ENCODE results near the gene PTPRCAP.
"Not testable (repeated sequence)": the region's sequence is repeated elsewhere in the genome, so short reads cannot be mapped to it uniquely, and the experiment has no call there.

The PTPRCAP gene, protein sequence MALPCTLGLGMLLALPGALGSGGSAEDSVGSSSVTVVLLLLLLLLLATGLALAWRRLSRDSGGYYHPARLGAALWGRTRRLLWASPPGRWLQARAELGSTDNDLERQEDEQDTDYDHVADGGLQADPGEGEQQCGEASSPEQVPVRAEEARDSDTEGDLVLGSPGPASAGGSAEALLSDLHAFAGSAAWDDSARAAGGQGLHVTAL

DNA sequence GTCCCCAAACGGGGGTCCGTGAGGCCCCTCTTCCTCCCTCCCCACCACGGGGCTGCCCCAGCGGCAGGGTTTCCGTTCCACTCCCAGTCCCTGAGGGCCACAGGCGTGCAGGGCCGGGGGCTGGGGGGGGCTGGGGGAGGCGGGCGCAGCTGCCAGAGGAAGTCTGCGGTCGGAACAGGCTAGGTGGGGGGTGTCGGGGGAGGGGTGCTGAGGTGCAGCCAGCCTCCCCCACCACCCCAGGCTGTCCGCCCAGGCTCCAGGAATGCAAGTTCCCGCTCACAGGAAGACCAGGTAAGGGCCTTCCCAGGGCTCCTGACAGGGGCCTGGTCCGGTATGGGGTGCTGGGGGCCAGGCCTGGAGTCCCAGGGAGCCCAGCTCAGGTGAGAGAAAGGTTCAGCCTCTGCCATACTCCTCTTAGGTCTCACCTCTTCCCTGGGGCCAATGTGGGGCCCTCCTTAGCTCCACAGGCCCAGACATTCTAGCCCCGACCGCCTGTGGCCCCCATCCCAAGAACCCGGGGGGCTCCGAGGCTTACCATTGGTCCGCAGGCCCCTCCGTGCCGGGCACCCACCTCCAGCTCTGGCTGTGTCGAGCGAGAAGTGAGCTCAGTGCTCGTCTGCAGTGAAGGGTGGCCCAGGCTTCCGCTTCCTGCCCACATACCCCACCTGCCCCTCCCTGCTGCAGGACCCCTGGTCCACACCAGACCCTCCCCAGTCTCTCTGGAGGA is at the start of gene PTPRCAP:
TSS of gene PTPRCAP (minus strand) at position 601 of the 727 bp plus-strand sequence. CDS start at position 538, 63 bp downstream.
- DNase-seq (ENCODE audit: low read depth): no peak

DNA sequence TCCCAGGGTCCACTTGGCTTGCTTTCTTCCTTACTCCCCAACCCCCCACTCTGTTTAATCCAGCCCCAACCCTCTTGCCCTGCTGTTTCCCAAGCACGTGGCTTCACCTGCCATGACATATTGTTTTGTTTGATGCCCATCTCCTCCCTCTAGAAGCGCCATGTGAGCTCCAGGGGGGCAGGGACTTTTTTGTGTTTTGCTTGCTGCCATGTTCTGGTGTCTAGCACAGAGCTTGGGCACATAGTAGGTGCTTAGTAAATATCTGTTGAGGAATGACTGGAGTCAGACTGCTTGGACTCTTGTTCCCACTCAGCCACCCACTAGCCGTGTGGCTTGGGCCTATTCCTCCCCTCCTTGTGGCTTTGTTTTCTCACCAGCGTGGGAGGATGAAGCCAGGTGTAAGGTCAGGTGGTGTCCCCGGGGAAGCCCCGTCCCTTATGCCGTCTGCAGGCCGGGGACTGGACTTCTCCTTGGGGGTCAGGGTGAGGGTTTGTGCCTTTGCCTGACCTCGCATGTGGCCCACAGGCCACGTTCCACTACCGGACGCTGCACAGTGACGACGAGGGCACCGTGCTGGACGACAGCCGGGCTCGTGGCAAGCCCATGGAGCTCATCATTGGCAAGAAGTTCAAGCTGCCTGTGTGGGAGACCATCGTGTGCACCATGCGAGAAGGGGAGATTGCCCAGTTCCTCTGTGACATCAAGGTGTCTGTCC is 49.2 kb upstream of the PTPRCAP start:
- DNase-seq (ENCODE audit: low read depth): no peak

DNA sequence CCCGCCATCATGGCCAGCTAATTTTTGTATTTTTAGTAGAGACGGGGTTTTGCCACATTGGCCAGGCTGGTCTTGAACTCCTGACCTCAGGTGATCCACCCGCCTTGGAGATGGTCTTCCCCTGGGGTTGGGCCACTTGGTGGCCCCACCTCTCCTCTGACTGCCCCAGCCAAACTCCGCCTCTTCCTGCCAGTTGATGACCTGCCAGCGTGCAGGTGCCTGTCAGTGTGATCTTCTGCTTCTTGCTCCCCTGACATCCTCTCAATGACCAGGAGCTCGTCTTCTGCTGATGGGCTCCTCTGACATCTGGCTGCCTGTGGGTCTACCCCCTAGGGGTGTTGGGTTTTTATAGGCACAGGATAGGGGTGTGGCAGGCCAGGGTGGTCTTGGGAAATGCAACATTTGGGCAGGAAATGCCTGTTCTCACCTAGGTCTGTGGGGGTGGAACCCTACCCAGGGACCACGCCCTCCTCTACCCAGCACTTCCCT is 48.4 kb upstream of the PTPRCAP start:
- not testable (repeated sequence) for DNase-seq (ENCODE audit: low read depth)

DNA sequence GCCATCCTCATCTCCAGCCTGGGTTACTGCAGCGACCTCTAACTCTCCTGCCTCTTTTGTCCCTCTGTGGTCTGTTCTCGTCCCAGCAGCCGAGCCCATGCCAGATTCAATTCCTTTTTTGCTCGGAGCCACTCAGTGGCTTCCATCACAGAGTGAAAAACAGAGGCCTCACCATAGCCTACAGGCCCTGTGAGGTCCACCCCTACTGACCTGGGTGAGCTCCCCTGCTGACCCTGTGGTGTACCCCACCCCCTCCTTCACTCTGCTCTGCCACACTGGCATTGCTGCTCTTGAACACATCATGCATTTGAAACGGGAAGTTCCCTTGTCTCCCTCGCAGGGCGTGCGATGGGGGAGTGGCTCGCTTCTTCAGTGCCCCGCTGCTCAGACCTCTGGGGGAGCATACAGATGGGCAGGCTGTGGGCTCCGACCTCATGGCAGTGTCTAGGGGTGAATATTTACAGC is 47.4 kb upstream of the PTPRCAP start:
- DNase-seq (ENCODE audit: low read depth): no peak

DNA sequence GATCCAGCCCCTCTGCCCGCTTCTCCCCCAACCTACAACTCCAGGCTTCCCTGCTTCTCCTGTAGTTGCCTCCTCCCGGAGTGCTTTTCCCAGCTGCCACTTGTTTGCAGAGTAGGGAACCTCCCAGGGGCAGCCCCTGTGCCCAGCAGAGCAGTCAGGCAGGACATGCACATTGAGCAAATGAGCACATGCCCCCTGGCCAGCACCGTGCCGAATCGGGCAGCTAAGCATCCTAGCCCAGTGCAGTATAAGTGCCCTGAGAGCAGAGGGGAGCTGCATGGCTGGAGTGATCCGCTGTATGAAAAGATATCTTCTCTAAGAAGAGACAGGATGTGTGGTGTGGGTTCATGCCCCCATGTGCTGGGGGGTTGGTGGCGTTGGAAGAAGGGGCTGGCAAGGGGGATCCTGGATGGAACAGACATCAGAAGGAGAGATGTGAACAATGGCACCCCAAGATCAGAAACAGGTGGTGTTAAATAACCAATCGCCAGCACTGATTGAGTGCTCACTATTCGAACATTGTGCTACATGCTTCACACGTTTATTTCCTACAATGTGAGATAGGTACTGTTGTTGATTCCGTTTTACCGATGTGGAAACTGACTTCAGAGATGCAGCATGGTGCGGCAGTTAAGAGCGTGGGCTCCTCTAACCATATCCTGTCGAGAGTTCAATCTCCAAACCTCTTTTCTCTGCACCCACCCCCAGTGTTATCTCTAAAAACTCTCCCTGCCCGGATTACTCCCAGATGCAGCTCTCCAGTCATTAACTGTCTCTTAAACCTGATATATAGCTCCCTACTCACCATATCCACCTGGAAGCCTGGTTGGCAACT is 46.6 kb upstream of the PTPRCAP start:
- DNase-seq (ENCODE audit: low read depth): no peak

DNA sequence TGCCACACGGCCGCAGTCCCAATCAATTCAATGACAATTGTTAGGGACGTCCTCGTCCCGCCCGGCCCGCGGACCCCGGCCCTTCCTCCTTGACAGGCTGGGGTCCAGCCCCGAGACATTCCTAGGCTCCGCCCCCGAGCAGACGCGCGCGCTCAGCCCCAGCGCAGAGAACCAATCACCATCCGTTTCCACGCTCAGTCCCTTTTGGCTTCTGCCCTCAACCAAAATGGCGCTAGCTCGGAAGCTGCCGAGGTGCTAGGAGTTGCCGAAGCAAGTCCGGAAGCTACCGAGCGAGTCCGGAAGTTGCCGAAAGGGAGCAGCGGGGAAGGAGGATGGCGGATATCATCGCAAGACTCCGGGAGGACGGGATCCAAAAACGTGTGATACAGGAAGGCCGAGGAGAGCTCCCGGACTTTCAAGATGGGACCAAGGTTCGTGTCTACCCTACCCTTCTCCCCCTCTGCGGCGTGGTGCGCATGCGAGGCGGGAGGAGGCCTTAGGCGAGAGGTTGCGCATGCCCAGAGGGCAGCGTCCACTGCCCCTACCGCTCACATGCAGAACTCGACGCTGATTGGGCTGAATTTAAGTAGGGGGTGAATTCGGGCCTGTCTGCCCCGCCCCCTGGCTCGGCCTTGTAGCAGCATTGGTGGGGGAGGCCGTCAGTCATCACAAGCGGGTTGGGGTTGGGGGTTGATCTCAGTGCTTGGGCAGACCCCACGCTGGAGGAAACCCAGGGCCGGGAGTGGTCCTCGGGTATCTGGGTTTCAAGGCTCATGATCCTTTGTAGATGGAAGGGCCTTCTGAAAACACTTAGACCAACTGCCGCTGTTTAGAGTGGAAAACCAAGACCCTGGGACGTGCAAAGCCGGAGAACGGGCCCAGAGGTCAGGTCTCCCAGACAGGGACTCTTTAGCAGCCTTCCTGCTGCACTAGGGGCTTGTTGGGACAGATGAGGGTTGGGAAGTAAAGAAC is 45.6 kb upstream of the PTPRCAP start, which contains the start of gene AIP:
TSS of gene AIP (plus strand) at position 200 of the 972 bp plus-strand sequence. CDS start at position 333, 133 bp downstream.
- DNase-seq (ENCODE audit: low read depth): peak; percentile 98

DNA sequence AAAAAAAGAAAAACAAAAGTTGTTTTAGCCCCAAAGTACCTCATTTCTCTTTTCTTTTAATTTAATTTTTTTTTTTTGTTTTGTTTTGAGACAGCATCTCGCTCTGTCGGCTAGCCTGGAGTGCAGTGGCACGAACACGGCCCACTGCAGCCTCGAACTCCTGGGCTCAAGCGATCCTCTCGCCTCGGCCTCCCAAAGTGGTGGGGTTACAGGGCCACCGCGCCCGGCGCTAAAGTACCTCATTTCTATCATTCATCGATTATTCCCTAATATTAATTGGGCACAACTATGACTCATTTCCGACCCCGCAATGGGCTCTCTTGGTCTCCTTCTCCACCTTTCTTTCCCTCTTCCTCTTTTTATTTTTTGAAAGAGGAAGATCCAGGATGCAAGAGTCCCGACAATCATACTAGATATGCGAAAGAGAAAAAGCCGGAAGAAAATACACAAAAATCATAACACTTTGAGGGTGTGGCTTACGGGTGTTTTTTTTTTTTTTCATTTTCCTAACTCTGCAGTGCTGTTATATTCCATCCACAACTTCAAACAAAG is 44.9 kb upstream of the PTPRCAP start:
- DNase-seq (ENCODE audit: low read depth): no peak

DNA sequence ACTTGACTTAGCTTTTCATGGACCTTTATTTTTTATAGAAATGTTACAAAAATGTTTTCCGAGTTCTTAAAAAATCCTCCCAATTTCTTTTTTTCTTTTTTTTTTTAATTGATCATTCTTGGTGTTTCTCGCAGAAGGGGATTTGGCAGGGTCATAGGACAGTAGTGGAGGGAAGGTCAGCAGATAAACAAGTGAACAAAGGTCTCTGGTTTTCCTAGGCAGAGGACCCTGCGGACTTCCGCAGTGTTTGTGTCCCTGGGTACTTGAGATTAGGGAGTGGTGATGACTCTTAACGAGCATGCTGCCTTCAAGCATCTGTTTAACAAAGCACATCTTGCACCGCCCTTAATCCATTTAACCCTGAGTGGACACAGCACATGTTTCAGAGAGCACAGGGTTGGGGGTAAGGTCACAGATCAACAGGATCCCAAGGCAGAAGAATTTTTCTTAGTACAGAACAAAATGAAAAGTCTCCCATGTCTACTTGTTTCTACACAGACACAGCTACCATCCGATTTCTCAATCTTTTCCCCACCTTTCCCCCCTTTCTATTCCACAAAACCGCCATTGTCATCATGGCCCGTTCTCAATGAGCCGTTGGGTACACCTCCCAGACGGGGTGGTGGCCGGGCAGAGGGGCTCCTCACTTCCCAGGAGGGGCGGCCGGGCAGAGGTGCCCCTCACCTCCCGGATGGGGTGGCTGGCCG is 40.0 kb upstream of the PTPRCAP start:
- not testable (repeated sequence) for DNase-seq (ENCODE audit: low read depth)

DNA sequence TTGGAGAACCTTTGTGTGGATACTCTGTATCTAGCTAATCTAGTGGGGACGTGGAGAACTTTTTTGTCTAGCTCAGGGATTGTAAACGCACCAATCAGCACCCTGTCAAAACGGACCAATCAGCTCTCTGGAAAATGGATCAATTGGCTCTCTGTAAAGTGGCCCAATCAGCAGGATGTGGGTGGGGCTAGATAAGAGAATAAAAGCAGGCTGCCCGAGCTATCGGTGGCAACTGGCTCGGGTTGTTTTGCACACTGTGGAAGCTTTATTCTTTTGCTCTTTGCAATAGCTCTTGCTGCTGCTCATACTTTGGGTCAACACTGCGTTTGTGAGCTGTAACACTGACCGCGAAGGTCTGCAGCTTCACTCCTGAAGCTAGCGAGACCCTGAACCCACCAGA is 39.2 kb upstream of the PTPRCAP start:
- not testable (repeated sequence) for DNase-seq (ENCODE audit: low read depth)

DNA sequence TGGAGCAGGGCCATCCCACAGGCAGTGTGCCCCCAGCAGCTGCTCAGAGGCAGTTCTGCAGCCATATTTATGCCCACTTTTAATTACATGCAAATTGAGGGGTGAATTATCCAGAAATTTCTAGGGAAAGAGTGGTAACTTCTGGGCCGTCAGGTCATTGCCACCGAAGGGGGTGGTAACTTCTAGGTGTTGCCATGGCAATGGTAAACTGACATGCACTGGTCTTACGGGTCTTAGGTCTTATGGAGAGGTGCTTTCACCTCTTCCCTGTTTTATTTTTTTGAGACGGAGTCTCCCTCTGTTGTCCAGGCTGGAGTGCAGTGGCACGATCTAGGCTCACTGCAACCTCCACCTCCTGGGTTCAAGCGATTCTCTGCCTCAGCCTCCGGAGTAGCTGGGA is 35.4 kb upstream of the PTPRCAP start:
- no peak for DNase-seq (ENCODE audit: low read depth)

DNA sequence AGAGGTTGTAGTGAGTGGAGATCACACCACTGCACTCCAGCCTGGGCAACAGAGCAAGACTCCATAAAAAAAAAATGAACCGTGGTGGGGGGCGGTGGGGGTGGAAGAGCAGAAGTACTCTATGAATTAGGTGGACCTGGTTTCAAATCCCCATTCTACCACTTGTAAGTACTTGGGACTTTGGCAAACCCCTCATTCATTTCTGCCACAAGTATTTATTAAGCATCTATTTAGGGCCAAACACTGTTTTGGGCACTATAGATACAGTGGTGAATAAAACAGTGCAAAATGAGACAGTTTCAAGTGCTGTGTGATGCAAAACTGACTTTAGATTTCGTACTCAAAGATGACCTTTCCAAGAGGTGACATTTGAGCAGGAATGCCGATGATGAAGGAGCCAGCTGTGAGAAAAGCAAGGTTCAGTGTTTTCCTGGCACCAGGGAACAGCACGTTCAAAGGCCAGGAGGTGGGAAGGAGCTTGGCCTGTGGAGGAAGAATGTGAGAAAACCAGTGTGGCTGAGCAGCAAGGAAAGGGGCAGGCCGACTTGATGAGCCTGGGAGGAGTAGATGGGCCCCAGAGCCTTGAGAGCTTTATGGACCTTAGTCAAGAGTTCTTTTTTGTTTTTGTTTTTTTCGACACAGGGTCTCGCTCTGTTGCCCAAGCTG is 33.0 kb upstream of the PTPRCAP start:
- no peak for DNase-seq (ENCODE audit: low read depth)

DNA sequence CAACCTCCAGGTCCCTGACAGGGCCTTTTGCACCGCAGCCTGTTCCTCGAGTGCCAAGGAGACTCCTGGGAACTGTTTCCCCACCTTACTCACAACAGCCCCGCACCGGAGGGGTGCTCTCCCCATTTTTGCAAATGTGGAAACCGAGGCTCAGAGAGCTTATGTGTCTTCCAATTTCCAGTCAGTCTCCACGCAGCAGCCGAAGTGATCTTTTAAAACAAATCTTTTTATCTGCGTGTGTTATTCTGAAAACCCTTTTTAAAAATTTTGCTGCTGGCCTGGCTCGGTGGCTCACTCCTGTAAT is 32.0 kb upstream of the PTPRCAP start:
- no peak for DNase-seq (ENCODE audit: low read depth)

DNA sequence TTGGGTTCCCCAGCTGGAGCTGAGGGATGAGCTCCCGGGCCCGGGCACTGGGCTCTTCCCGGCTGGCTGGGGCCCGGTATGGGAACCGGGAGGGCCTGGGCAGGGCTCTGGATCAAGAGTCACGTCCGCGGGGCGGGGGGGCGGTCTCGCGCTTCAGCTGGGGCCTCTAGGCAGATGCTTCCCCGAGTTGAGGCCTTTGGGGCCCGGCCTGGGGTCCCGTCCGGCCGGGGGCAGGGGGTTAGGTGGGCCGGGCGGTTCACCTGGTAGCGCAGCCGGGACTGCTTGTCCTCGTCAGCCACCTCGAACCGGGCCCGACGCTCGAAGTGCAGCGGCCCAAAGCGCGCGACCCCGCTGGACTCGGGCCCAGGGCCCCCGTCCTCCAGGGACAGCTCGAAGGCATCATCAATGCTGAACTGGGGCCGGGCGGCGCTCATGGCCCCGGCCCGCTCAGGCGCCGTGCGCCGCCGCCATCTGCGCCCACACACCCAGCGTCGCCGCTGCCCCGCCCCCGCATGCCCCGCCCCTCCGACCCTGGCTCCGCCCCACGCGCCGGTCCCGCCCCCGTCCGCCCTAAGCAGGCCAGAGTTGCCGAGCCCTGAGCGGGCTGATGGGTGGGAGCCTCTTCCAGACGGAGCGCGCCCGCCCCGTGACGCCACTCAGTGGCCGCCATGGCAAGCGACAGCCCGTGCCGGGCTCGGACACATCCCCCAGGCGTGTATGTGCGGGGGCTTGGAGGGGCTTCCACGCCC is 31.5 kb upstream of the PTPRCAP start, which contains the start of gene TMEM134:
TSS of gene TMEM134 (minus strand) at position 493 of the 749 bp plus-strand sequence. CDS start at position 434, 59 bp downstream.
- DNase-seq (ENCODE audit: low read depth): peak; percentile 47

DNA sequence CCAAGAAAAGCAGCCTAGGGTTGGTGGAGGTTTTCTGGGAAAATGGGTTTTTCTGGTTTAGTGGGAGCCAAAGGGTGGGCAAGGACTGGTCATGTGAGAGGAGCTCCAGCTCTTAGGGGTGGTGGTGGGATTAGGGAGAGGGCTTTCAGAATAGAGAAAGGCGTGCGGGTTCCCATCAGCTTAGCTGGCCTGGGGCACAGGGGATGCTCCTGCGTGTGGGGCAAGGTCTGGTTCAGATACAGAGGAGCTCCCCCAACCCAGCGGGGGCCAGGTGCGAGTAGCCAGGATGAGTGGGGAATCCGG is 30.9 kb upstream of the PTPRCAP start:
- DNase-seq (ENCODE audit: low read depth): no peak

DNA sequence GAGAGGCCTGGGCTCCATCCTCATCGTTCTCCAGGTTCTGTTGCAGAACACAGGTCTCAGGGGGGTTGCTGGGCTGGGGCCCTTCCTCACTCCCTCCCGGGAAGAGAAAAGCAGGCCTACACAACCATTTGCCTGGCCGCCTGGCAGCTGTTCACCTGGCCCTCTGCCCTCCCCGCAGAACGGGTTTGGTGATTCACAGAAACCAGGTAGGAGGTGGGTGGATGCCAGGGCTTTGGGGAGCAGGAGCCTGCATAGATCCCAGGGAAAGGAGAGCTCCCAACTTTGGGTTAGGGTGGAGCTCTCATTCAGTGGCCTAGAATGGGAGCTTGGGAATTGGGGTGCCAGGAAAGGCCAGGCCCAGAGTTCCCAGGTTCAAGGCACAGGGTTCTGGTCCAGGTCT is 30.6 kb upstream of the PTPRCAP start:
- DNase-seq (ENCODE audit: low read depth): no peak

DNA sequence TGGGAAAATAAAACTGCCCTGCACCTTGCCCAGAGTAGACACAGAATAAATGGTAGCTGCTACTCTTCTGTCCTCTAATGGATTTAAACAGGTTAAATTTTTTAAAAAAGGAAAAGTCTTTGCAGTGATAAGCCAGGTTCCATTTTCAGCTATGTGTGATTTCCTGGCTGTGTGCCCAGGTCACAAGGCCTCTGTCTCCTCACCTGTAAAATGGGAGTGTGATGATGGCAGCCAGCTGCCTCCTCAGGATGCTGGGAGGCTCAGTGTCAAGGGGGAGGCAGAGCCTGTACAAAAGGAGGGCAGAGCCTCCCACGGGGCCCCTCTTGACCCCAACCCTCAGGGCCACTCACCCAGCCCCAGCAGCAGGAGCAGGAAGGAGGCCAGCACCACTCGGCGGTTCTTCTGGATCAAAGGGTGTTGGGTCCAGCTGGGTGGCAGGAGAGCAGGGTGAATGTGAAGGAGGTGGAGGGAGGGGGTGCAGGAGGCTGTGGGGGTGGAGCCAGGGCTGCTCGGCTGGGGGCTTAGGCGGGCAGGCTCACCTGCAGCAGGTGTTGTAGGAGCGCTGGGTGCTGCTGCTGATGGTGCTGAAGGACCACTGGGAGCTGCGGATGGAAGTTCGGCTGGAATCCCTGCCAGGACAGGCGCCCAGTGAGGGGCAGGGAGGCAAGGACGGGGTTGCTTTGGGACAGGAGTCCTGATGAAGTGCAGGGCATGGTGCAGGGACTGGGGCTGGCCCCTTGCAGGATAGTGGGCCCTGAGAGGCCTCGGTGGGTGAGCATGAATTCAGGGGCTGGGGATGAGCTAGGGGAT is 29.7 kb upstream of the PTPRCAP start:
- DNase-seq (ENCODE audit: low read depth): no peak

DNA sequence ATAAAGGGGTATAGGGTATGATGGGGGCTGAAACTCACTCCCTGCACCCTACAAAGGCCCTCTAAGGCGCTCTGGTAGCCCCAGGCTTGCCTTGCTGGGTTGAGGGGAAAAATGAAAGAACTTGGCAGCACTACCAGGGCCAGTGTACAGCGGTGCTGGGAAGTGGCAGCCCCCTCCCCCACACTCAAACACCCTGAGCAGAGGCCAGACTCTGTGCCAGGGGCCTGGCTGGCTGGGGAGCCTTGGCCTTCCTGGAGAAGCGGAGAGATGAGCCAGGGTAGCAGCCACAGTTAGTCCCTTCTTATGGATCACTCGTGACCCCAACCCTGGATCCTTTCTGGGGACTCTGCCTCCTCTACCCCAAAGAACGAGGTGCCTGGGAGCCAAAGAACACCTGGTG is 28.9 kb upstream of the PTPRCAP start:
- DNase-seq (ENCODE audit: low read depth): no peak

DNA sequence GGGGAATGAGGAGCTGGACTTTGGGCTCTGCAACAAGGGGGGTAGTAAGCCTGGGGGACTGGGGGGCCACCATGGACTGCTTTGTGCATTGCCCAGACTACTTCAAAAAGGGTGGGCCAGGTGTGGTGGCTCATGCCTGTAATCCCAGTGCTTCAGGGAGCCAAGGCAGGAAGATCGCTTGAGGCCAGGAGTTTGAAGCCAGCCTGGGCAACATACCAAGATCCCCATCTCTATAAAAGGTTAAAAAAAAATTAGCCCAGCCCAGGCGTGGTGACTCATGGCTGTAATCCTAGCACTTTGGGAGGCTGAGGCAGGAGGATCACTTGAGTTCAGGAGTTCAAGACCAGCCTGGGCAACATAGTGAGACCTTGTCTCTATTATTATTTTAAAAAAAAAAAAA is 28.0 kb upstream of the PTPRCAP start:
- DNase-seq (ENCODE audit: low read depth): not testable (repeated sequence)
